NCI-H82 treated with DMSO at 0.1 percent for 48 hours (cell line): ENCODE data around the gene WDR55.
A peak's percentile ranks its signal among the peaks of the same experiment; 100 is the strongest.
"Not testable (repeated sequence)": the region's sequence is repeated elsewhere in the genome, so short reads cannot be mapped to it uniquely, and the experiment has no call there.

Source experiments
- DNase-seq: peaks from one replicate; lab custom pipeline; 2025; ENCODE audit not compliant: unreplicated experiment; lab: John Stamatoyannopoulos, UW

The WDR55 gene

GRCh38 chr5:140708787-140709186, 44.1 kb downstream of the WDR55 start:
- DNase-seq, result not testable (repeated sequence)

GRCh38 chr5:140710899-140711552, 46.3 kb downstream of the WDR55 start:
- DNase-seq, result peak; percentile 79

- no peak for DNase-seq
Observed at GRCh38 chr5:140711794-140712193, 47.1 kb downstream of the WDR55 start.

- no peak for DNase-seq
Observed at GRCh38 chr5:140713562-140714094, 48.9 kb downstream of the WDR55 start.

GRCh38 chr5:140716238-140716637, 51.5 kb downstream of the WDR55 start:
- not testable (repeated sequence) for DNase-seq

GRCh38 chr5:140718266-140718592, 53.5 kb downstream of the WDR55 start:
- no peak for DNase-seq

- DNase-seq, result not testable (repeated sequence)
Observed at GRCh38 chr5:140720738-140721137, 56.0 kb downstream of the WDR55 start.

GRCh38 chr5:140721395-140721794, 56.7 kb downstream of the WDR55 start:
- DNase-seq, result peak; percentile 5
